Stimulated activated naive CD4-positive, alpha-beta T cell (primary cell): Measurements from ENCODE around the gene TRIAP1.
"Not testable (repeated sequence)": the region's sequence is repeated elsewhere in the genome, so short reads cannot be mapped to it uniquely, and the experiment has no call there.

Experiments used
- DNase-seq, 6 experiments: peaks; one replicate each; lab custom pipeline; 2025; lab: John Stamatoyannopoulos, UW

The TRIAP1 gene

GRCh38 chr12:120468821-120469449, 22.8 kb upstream of the TRIAP1 start:
- DNase-seq = peak in 3 of 6 experiments; percentile 10 to 58 (median 53)

- DNase-seq = peak in 1 of 6 experiments; percentile 4
Measured at GRCh38 chr12:120468325-120468820, 22.2 kb upstream of the TRIAP1 start.

GRCh38 chr12:120467439-120467838, 21.3 kb upstream of the TRIAP1 start:
- no peak for DNase-seq

- peak in 5 of 6 experiments; percentile 14 to 47 (median 28) for DNase-seq
Measured at GRCh38 chr12:120466560-120467315, 20.6 kb upstream of the TRIAP1 start.

GRCh38 chr12:120465756-120466155, 19.6 kb upstream of the TRIAP1 start:
- DNase-seq = no peak

GRCh38 chr12:120463712-120464111, 17.5 kb upstream of the TRIAP1 start:
- no peak for DNase-seq

DNA sequence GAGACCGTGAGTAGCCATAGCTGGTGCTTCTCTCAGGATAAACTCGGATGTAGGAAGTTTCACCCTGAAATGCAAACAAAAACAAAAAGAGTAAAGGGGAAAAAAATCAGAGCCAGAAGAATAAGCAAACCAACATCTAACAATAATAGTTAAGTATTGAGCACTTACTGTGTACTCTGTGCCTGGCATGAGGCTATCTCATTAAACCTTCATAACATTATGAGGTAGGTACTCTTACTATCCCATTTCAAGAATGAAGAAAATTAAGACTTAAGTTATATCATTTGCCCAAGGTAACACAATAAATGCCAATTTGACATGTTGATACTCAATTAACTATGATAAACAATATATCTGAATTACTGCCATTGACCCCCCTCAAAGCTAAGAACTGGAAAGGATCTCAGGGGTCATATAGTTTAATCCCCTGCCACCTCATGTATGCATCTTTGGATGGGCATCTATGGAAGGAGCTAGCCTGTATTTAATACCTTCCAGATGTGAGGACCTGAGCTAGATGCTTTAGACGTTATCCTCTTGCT, 16.0 kb upstream of the TRIAP1 start:
- no peak for DNase-seq

DNA sequence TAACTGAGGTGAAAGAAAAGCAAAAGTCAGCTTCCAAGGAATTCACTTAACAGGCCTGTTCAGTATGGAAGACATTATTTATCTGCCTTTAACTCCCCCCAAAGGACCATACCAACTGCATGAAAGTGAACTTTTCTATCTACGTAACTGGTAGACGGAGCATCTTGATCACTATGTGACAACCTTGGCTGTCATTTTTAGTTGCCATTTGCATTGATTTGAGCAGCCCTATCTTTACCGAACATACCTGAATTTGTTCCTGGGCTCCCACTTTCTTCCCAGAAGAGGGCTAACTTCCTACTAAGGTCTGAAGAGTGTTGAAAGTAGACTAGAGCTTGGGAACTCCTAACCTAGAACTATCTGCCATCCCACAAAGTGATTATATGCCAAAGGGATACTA, 14.0 kb upstream of the TRIAP1 start:
- DNase-seq = no peak

- no peak for DNase-seq
Measured at GRCh38 chr12:120457133-120457532, 10.9 kb upstream of the TRIAP1 start.

DNA sequence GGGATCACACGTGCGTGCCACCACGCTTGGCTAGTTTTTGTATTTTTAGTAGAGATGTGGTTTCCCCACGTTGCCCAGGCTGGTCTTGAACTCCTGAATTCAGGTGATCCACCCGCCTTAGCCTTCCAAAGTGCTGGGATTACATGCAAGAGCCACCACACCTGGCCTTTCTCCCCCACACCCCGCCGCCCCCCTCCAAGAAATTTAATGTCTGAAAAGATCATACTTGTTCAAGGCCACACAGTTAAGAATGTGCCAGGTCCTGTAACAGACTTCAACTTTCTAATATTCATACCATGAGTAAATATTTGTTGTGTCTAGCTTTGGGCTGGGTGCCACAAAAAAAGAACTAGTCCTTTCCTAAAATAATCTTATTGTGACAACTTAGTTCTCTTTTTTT, 9.1 kb upstream of the TRIAP1 start:
- no peak for DNase-seq

DNA sequence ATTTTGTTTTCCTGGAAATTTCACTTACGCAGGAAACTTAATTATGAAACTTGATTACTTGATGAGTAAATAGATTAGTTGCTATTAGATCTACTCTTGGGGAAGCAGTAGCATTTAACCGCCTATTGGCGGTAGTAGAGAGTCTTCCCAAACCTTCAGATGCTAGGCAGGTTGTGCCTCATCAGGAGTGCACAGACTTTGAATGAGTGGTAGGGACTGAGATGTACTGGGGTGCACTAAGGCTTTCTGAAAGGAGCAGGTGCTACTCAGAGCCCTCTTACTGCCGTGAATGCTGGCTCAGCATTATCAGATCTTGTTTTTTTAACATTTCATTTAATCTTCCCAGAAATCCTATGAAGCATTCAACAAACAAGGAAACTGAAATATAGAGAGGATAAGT, 7.8 kb upstream of the TRIAP1 start:
- peak in 2 of 6 experiments; percentile 26 to 27 for DNase-seq

GRCh38 chr12:120453060-120453750, 7.0 kb upstream of the TRIAP1 start:
- no peak for DNase-seq

DNA sequence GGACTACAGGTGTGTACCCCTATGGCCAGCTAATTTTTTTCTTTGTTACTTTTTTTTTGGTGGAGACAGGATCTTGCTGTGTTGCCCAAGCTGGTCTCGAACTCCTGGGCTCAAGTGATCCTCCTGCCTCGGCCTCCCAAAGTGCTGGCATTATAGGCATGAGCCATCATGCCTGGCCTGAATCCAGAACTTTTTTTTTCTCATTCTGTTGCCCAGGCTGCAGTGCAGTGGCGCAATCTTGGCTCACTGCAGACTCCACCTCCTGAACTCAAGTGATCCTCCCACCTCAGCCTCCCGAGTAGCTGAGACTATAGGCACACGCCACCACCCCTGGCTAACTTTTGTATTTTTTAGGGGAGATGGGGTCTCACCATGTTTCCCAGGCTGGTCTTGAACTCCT, 6.3 kb upstream of the TRIAP1 start:
- not testable (repeated sequence) for DNase-seq

DNA sequence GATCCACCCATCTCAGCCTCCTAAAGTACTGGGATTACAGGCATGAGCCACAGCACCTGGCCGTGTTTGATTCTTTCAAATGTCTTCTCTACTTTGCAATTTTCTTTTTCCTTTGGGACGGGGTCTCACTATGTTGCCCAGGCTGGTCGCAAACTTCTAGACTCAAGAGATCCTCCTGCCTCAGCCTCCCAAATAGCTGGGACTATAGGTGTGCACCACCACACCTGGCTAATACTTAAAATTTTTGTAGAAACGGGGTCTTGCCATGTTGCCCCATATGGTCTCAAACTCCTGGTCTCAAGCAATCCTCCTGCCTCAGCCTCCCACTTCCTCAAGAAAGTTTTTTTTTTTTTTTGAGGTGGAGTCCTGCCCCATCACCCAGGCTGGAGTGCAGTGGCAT, 1.8 kb upstream of the TRIAP1 start:
- DNase-seq = no peak

DNA sequence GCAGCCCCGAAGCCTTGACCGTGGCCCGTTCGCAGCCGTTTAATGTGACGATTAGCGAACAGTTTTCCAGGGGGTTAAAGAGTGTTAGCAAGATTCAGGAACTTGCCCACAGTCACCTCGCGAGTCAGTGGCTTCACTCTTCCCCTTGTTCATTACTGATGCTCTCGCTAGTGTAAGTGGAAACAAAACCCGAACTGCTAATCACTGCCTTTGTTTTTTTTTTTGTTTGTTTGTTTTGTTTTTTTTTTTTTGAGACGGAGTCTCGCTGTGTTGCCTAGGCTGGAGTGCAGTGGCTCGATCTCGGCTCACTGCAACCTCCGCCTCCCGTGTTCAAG, 627 bp upstream of the TRIAP1 start:
- DNase-seq = not testable (repeated sequence)

DNA sequence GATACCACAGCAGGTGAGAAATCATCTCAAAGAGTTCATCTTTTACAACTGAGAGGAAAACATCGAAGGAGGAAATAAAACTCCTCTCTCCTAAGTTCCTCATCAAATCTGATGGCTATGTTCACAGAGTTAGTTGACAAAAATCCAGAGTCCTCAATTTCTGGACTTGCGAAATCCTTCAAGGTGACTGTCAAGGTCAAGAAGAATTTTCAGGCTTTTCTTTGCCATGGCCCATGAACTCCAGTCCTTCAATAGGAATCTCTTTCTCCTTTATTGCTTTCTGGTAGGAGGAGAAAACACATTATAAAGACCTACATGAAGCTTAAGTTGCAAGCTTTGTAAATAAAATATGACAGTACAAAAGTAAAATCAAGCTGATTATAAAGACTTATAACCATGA, 1.5 kb downstream of the TRIAP1 start:
- DNase-seq = no peak

GRCh38 chr12:120439646-120440247, 6.4 kb downstream of the TRIAP1 start:
- DNase-seq = peak; percentile 56 to 80 (median 78)

- peak in 1 of 6 experiments; percentile 40 for DNase-seq
Measured at GRCh38 chr12:120438495-120439198, 7.5 kb downstream of the TRIAP1 start.

GRCh38 chr12:120437735-120438494, 8.3 kb downstream of the TRIAP1 start, which contains the start of gene COX6A1:
Gene COX6A1, plus strand, starts transcription at chr12:120438113. Its CDS starts 14 bp downstream, at chr12:120438127.
- DNase-seq = peak; percentile 87 to 97 (median 96)

DNA sequence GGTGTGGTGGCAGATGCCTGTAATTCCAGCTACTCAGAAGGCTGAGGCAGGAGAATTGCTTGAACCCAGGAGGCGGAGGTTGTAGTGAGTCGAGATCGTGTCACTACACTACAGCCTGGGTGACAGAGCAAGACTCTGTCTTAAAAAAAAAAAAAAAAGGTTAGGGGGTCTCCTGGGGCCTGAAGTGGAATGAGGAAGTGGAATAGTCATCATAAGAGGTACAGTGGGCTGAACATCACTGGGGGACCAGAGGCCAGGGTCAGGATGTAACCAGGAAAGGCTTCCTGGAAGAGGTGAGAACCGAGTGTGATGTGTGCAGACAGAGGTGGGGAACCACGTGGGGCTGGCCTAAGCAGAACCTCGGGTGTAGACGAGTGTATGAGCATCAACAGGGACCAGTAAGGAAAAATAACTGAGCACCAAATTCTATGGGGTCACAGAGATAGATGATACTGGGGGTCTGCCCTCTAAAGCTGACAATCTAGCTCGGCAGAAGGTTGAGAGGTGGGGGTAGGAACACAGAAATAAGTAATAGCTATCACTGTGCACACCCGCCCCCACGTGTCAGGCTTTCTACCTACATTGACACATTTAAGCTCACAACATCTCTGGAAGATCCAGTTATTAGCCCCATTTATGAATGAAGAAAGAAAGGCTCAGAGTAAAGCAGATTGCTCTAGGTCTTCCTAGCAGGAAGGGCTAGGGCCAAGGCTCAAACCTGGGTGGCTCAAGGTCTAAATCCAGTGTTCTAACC, 13.2 kb downstream of the TRIAP1 start:
- no peak for DNase-seq
